ENCODE results near the gene TMEM38A.

The TMEM38A gene

GRCh38 chr19:16615808-16616207 lies 45.1 kb upstream of the TMEM38A start:
- TF ChIP-seq REST (IDR thresholded peaks at IDR 0.05; ENCODE audit: insufficient read depth in 1 of 2, low read depth in 2 of 2, low read length in 2 of 2) (no peak), SIN3A (IDR thresholded peaks at IDR 0.05; ENCODE audit: borderline replicate concordance, insufficient read depth, low read length) (no peak), FOXP2 (optimal IDR thresholded peaks at IDR 0.05; ENCODE audit: borderline replicate concordance, extremely low read depth, extremely low read length, insufficient read depth) (no peak), POLR2AphosphoS5 (IDR thresholded peaks at IDR 0.05; ENCODE audit: low read depth, low read length) (no peak), TAF1 (IDR thresholded peaks at IDR 0.05; ENCODE audit: borderline replicate concordance, insufficient read depth, low read length) (no peak)

- TF ChIP-seq TAF1 (IDR thresholded peaks at IDR 0.05; ENCODE audit: borderline replicate concordance, insufficient read depth, low read length), result no peak
- TF ChIP-seq REST (IDR thresholded peaks at IDR 0.05; ENCODE audit: insufficient read depth in 1 of 2, low read depth in 2 of 2, low read length in 2 of 2), result no peak
- no peak for TF ChIP-seq SIN3A (IDR thresholded peaks at IDR 0.05; ENCODE audit: borderline replicate concordance, insufficient read depth, low read length)
- TF ChIP-seq POLR2AphosphoS5 (IDR thresholded peaks at IDR 0.05; ENCODE audit: low read depth, low read length), result no peak
- TF ChIP-seq FOXP2 (optimal IDR thresholded peaks at IDR 0.05; ENCODE audit: borderline replicate concordance, extremely low read depth, extremely low read length, insufficient read depth), result no peak
These were observed 42.7 kb upstream of the TMEM38A start for GRCh38 chr19:16618248-16618647.

GRCh38 chr19:16619457-16619856 lies 41.5 kb upstream of the TMEM38A start:
- TF ChIP-seq FOXP2 (optimal IDR thresholded peaks at IDR 0.05; ENCODE audit: borderline replicate concordance, extremely low read depth, extremely low read length, insufficient read depth) (no peak), SIN3A (IDR thresholded peaks at IDR 0.05; ENCODE audit: borderline replicate concordance, insufficient read depth, low read length) (no peak), POLR2AphosphoS5 (IDR thresholded peaks at IDR 0.05; ENCODE audit: low read depth, low read length) (no peak), REST (IDR thresholded peaks at IDR 0.05; ENCODE audit: insufficient read depth in 1 of 2, low read depth in 2 of 2, low read length in 2 of 2) (no peak), TAF1 (IDR thresholded peaks at IDR 0.05; ENCODE audit: borderline replicate concordance, insufficient read depth, low read length) (no peak)

GRCh38 chr19:16620018-16620417 lies 40.9 kb upstream of the TMEM38A start:
- TF ChIP-seq FOXP2 (optimal IDR thresholded peaks at IDR 0.05; ENCODE audit: borderline replicate concordance, extremely low read depth, extremely low read length, insufficient read depth) (no peak), REST (IDR thresholded peaks at IDR 0.05; ENCODE audit: insufficient read depth in 1 of 2, low read depth in 2 of 2, low read length in 2 of 2) (no peak), POLR2AphosphoS5 (IDR thresholded peaks at IDR 0.05; ENCODE audit: low read depth, low read length) (no peak), TAF1 (IDR thresholded peaks at IDR 0.05; ENCODE audit: borderline replicate concordance, insufficient read depth, low read length) (no peak), SIN3A (IDR thresholded peaks at IDR 0.05; ENCODE audit: borderline replicate concordance, insufficient read depth, low read length) (no peak)

GRCh38 chr19:16620584-16620983 lies 40.4 kb upstream of the TMEM38A start:
- TF ChIP-seq SIN3A (IDR thresholded peaks at IDR 0.05; ENCODE audit: borderline replicate concordance, insufficient read depth, low read length) (no peak), FOXP2 (optimal IDR thresholded peaks at IDR 0.05; ENCODE audit: borderline replicate concordance, extremely low read depth, extremely low read length, insufficient read depth) (no peak), TAF1 (IDR thresholded peaks at IDR 0.05; ENCODE audit: borderline replicate concordance, insufficient read depth, low read length) (no peak), REST (IDR thresholded peaks at IDR 0.05; ENCODE audit: insufficient read depth in 1 of 2, low read depth in 2 of 2, low read length in 2 of 2) (no peak), POLR2AphosphoS5 (IDR thresholded peaks at IDR 0.05; ENCODE audit: low read depth, low read length) (no peak)

Measured in PFSK-1 (cell line).